Measurements from ENCODE around the gene PJA2. TPM values are rescaled to one million over a fixed set of nuclear protein-coding genes. Genes with fewer than 3 reads are reported as not detected.

The PJA2 gene
- total RNA-seq, 2 donors from 2014 or later, result 55.9 to 102 TPM

GRCh38 chr5:109340351-109340750 is 69.4 kb downstream of the PJA2 start:
- Histone ChIP-seq H3K27me3 (no peaks in the 10 kb centered on the region), H3K4me1 (no peaks in the 10 kb centered on the region), H3K9me3 (no peaks in the 10 kb centered on the region), H3K36me3 (no peaks in the 10 kb centered on the region), H3K9ac (ENCODE audit: low read depth in 2 of 2, low read length in 2 of 2) (no peak overlapping the region), H3K4me3 (no peak overlapping the region), H3K27ac (no peak overlapping the region)
- no peak for DNase-seq
- TF ChIP-seq CTCF (IDR thresholded peaks at IDR 0.05), result no peak
- intact Hi-C loops (cut with DNase I), result no loop called here

GRCh38 chr5:109335114-109335513 is 74.7 kb downstream of the PJA2 start:
- TF ChIP-seq CTCF (IDR thresholded peaks at IDR 0.05), result no peak
- no peaks in the 10 kb centered on the region for H3K27me3 ChIP-seq
- no peaks in the 10 kb centered on the region for H3K9me3 ChIP-seq
- no peak for DNase-seq
- H3K9ac ChIP-seq (ENCODE audit: low read depth in 2 of 2, low read length in 2 of 2), result no peak overlapping the region
- no peaks in the 10 kb centered on the region for H3K36me3 ChIP-seq
- no peak overlapping the region for H3K4me3 ChIP-seq
- no peaks in the 10 kb centered on the region for H3K4me1 ChIP-seq
- no peak overlapping the region for H3K27ac ChIP-seq
- intact Hi-C loops (cut with DNase I), result no loop called here

GRCh38 chr5:109334056-109334455 is 75.7 kb downstream of the PJA2 start:
- Histone ChIP-seq H3K36me3 (no peaks in the 10 kb centered on the region), H3K9ac (ENCODE audit: low read depth in 2 of 2, low read length in 2 of 2) (no peak overlapping the region), H3K9me3 (no peaks in the 10 kb centered on the region), H3K27ac (no peak overlapping the region), H3K4me3 (no peak overlapping the region), H3K4me1 (no peaks in the 10 kb centered on the region), H3K27me3 (no peaks in the 10 kb centered on the region)
- intact Hi-C loops (cut with DNase I), result no loop called here
- no peak for TF ChIP-seq CTCF (IDR thresholded peaks at IDR 0.05)
- DNase-seq, result no peak

- no peak overlapping the region for H3K27ac ChIP-seq
- H3K4me1 ChIP-seq, result no peaks in the 10 kb centered on the region
These were observed 80.2 kb downstream of the PJA2 start for GRCh38 chr5:109329333-109330237.

GRCh38 chr5:109328626-109329025 is 81.1 kb downstream of the PJA2 start:
- Histone ChIP-seq H3K4me1 (no peaks in the 10 kb centered on the region), H3K4me3 (no peak overlapping the region), H3K9me3 (no peaks in the 10 kb centered on the region), H3K36me3 (no peaks in the 10 kb centered on the region), H3K9ac (ENCODE audit: low read depth in 2 of 2, low read length in 2 of 2) (no peak overlapping the region), H3K27ac (no peak overlapping the region), H3K27me3 (no peaks in the 10 kb centered on the region)
- intact Hi-C loops (cut with DNase I), result no loop called here
- no peak for DNase-seq
- TF ChIP-seq CTCF (IDR thresholded peaks at IDR 0.05), result no peak

More at GRCh38 chr5:109329333-109330237, 80.2 kb downstream of the PJA2 start:
- Histone ChIP-seq H3K36me3 (no peaks in the 10 kb centered on the region), H3K4me3 (no peak overlapping the region), H3K9me3 (no peaks in the 10 kb centered on the region), H3K9ac (ENCODE audit: low read depth in 2 of 2, low read length in 2 of 2) (no peak overlapping the region), H3K27me3 (no peaks in the 10 kb centered on the region)
- intact Hi-C loops (cut with DNase I), result no loop called here
- no peak for DNase-seq
- no peak for TF ChIP-seq CTCF (IDR thresholded peaks at IDR 0.05)
